Osteoblast (primary cell): ENCODE results near the gene SLC27A1. TPM values are rescaled to one million over a fixed set of nuclear protein-coding genes. Genes with fewer than 3 reads are reported as not detected.

Experiments used
- DNase-seq: peaks from one replicate; pipeline ENCODE4 v3.0.0; 2011; ENCODE audit warnings: low spot score, mixed read lengths; ENCODE audit not compliant: insufficient read length; ENCODE audit errors: missing footprints
- H2AFZ ChIP-seq: 2 replicates; pipeline ENCODE4 v1.6.0; 2011; ENCODE audit warnings: mild to moderate bottlenecking, low read length
- H3K27ac ChIP-seq: 2 replicates; pipeline ENCODE4 v1.5.1; 2011; ENCODE audit warnings: mild to moderate bottlenecking, low read depth, low read length, moderate library complexity
- H3K27me3 ChIP-seq: 2 replicates; pipeline ENCODE4 v1.6.0; 2012; ENCODE audit warnings: mild to moderate bottlenecking, control low read depth, inconsistent platforms, low read length, moderate library complexity; ENCODE audit not compliant: insufficient read depth
- H3K36me3 ChIP-seq: 2 replicates; pipeline ENCODE4 v1.5.1; 2011; ENCODE audit warnings: mild to moderate bottlenecking, low read length, control low read depth, moderate library complexity; ENCODE audit not compliant: insufficient read depth
- H3K4me1 ChIP-seq: 2 replicates; pipeline ENCODE4 v1.5.1; 2011; ENCODE audit warnings: mild to moderate bottlenecking, low read length, control low read depth, moderate library complexity; ENCODE audit not compliant: insufficient read depth
- H3K4me2 ChIP-seq: 2 replicates; pipeline ENCODE4 v1.6.0; 2011; ENCODE audit warnings: mild to moderate bottlenecking, low read length; ENCODE audit not compliant: insufficient read depth
- H3K4me3 ChIP-seq: fragments of 200-600 bp; sonication (generic); 3 replicates; pipeline ENCODE4 v1.5.1; 2012; ENCODE audit warnings: mild to moderate bottlenecking, low read length, inconsistent platforms; ENCODE audit not compliant: insufficient read depth
- H3K79me2 ChIP-seq: 2 replicates; pipeline ENCODE4 v1.6.0; 2012; ENCODE audit warnings: mild to moderate bottlenecking, low read length, control low read depth, inconsistent platforms; ENCODE audit not compliant: insufficient read depth
- H3K9me3 ChIP-seq: 2 replicates; pipeline ENCODE4 v1.5.1; 2011; ENCODE audit warnings: low read depth, low read length, control low read depth
- H4K20me1 ChIP-seq: 2 replicates; pipeline ENCODE4 v1.6.0; 2012; ENCODE audit warnings: mild to moderate bottlenecking, low read length, control low read depth; ENCODE audit not compliant: insufficient read depth
- CTCF ChIP-seq: IDR thresholded peaks from 2 replicates; pipeline ENCODE4 v1.5.1; 2011; ENCODE audit warnings: mild to moderate bottlenecking, low read depth, low read length, moderate library complexity; ENCODE audit errors: extremely low read depth
- total RNA-seq: library from RNA; depleted of rRNA; stranded (reverse); fragments of >200 nt; gene quantifications from 2 replicates; pipeline ENCODE4 v1.2.3, GENCODE V29; 2012

Gene SLC27A1
- total RNA-seq, 1 donor = 64.4 TPM

GRCh38 chr19:17539238-17540117 lies 69.2 kb downstream of the SLC27A1 start:
- H3K27me3 ChIP-seq = no peaks in the 10 kb centered on the region
- no peaks in the 10 kb centered on the region for H3K36me3 ChIP-seq
- peaks cover 5% of the 10 kb centered on the region for H3K4me1 ChIP-seq
- H2AFZ ChIP-seq = peak overlapping the region; percentile 81
- H3K4me3 ChIP-seq = peak overlapping the region; percentile 68
- no peaks in the 10 kb centered on the region for H4K20me1 ChIP-seq
- peak overlapping the region; percentile 81 for H3K4me2 ChIP-seq
- no peak overlapping the region for H3K27ac ChIP-seq
- no peaks in the 10 kb centered on the region for H3K79me2 ChIP-seq
- TF ChIP-seq CTCF = peak; percentile 32
- H3K9me3 ChIP-seq = no peaks in the 10 kb centered on the region
- DNase-seq = peak; percentile 98

- Histone ChIP-seq H3K4me1 (peaks cover 5% of the 10 kb centered on the region), H4K20me1 (no peaks in the 10 kb centered on the region), H3K4me2 (no peak overlapping the region), H3K27me3 (no peaks in the 10 kb centered on the region), H3K4me3 (no peak overlapping the region), H3K27ac (no peak overlapping the region), H3K36me3 (no peaks in the 10 kb centered on the region), H3K79me2 (no peaks in the 10 kb centered on the region), H3K9me3 (no peaks in the 10 kb centered on the region), H2AFZ (no peak overlapping the region)
- no peak for TF ChIP-seq CTCF
- DNase-seq = no peak
These were observed 69.8 kb downstream of the SLC27A1 start for GRCh38 chr19:17540174-17540573.

GRCh38 chr19:17541184-17541759 lies 70.9 kb downstream of the SLC27A1 start:
- H3K79me2 ChIP-seq = no peaks in the 10 kb centered on the region
- H3K27me3 ChIP-seq = no peaks in the 10 kb centered on the region
- H3K36me3 ChIP-seq = no peaks in the 10 kb centered on the region
- H3K4me2 ChIP-seq = no peak overlapping the region
- H3K27ac ChIP-seq = no peak overlapping the region
- TF ChIP-seq CTCF = no peak
- H2AFZ ChIP-seq = no peak overlapping the region
- DNase-seq = peak; percentile 86
- no peaks in the 10 kb centered on the region for H4K20me1 ChIP-seq
- H3K9me3 ChIP-seq = no peaks in the 10 kb centered on the region
- no peak overlapping the region for H3K4me3 ChIP-seq
- peaks cover 5% of the 10 kb centered on the region for H3K4me1 ChIP-seq

- H3K4me2 ChIP-seq = no peak overlapping the region
- no peak overlapping the region for H3K4me3 ChIP-seq
- DNase-seq = no peak
- H4K20me1 ChIP-seq = no peaks in the 10 kb centered on the region
- no peak for TF ChIP-seq CTCF
- H3K79me2 ChIP-seq = no peaks in the 10 kb centered on the region
- H3K9me3 ChIP-seq = no peaks in the 10 kb centered on the region
- H3K4me1 ChIP-seq = peaks cover 5% of the 10 kb centered on the region
- H3K27me3 ChIP-seq = no peaks in the 10 kb centered on the region
- no peaks in the 10 kb centered on the region for H3K36me3 ChIP-seq
- no peak overlapping the region for H3K27ac ChIP-seq
- H2AFZ ChIP-seq = no peak overlapping the region
These were observed 71.7 kb downstream of the SLC27A1 start for GRCh38 chr19:17542042-17542441.
